Hepatocyte (in vitro differentiated cells): ENCODE data around the gene SCML1. TPM values are rescaled to one million over a fixed set of nuclear protein-coding genes. Genes with fewer than 3 reads are reported as not detected.

Experiments used
- DNase-seq: peaks from one replicate; pipeline ENCODE4 v3.0.0-alpha.2; 2016; ENCODE audit warnings: low spot score
- H2AFZ ChIP-seq: fragments of 200-600 bp; sonication (generic); 2 replicates; pipeline ENCODE4 v1.6.0; 2016; ENCODE audit warnings: antibody characterized with exemption, mild to moderate bottlenecking
- H3K27ac ChIP-seq: fragments of 200-600 bp; sonication (generic); 2 replicates; pipeline ENCODE4 v1.5.1; 2016; ENCODE audit warnings: mild to moderate bottlenecking
- H3K27me3 ChIP-seq: fragments of 200-600 bp; sonication (generic); 2 replicates; pipeline ENCODE4 v1.6.1; 2016
- H3K36me3 ChIP-seq: fragments of 200-600 bp; sonication (generic); replicated peaks from 2 replicates; pipeline ENCODE4 v1.5.1; 2016; ENCODE audit warnings: low read depth; ENCODE audit not compliant: insufficient read depth
- H3K4me1 ChIP-seq: fragments of 200-600 bp; sonication (generic); 2 replicates; pipeline ENCODE4 v1.5.1; 2016; ENCODE audit warnings: mild to moderate bottlenecking, moderate library complexity; ENCODE audit not compliant: insufficient read depth
- H3K4me2 ChIP-seq: fragments of 200-600 bp; sonication (generic); 2 replicates; pipeline ENCODE4 v1.6.0; 2016
- H3K4me3 ChIP-seq: fragments of 200-600 bp; sonication (generic); 2 replicates; pipeline ENCODE4 v1.5.1; 2016; ENCODE audit warnings: mild to moderate bottlenecking
- H3K79me2 ChIP-seq: fragments of 200-600 bp; sonication (generic); 2 replicates; pipeline ENCODE4 v1.6.0; 2017; ENCODE audit warnings: mild to moderate bottlenecking
- H3K9me2 ChIP-seq: fragments of 200-600 bp; sonication (generic); replicated peaks from 2 replicates; pipeline ENCODE4 v1.6.0; 2017; ENCODE audit warnings: mild to moderate bottlenecking; ENCODE audit not compliant: insufficient read depth
- H3K9me3 ChIP-seq: fragments of 200-600 bp; sonication (generic); 2 replicates; pipeline ENCODE4 v1.5.1; 2016; ENCODE audit warnings: low read depth, mild to moderate bottlenecking
- H4K20me1 ChIP-seq: fragments of 200-600 bp; sonication (generic); 2 replicates; pipeline ENCODE4 v1.6.0; 2016; ENCODE audit warnings: mild to moderate bottlenecking; ENCODE audit not compliant: insufficient read depth, poor library complexity, severe bottlenecking
- CTCF ChIP-seq: fragments of 200-600 bp; sonication (generic); IDR thresholded peaks from 2 replicates; pipeline ENCODE4 v1.5.1; 2016; ENCODE audit warnings: antibody characterized with exemption, mild to moderate bottlenecking; ENCODE audit not compliant: poor library complexity
- EZH2 ChIP-seq: fragments of 200-600 bp; sonication (generic); IDR thresholded peaks from 2 replicates; pipeline ENCODE4 v1.6.1; 2016; ENCODE audit warnings: antibody characterized with exemption, mild to moderate bottlenecking, borderline replicate concordance
- EZH2phosphoT487 ChIP-seq: fragments of 200-600 bp; sonication (generic); IDR thresholded peaks from one replicate; pipeline ENCODE4 v1.6.1; 2018; ENCODE audit warnings: antibody characterized with exemption, mild to moderate bottlenecking, low read depth, moderate library complexity; ENCODE audit not compliant: unreplicated experiment, severe bottlenecking
- WGBS: methylation state at CpG from one replicate; pipeline ENCODE4 v1.1.6; 2016; ENCODE audit warnings: low lambda C conversion rate; ENCODE audit errors: missing lambda C conversion rate; 5-methylcytosine and 5-hydroxymethylcytosine counted together
- polyA plus RNA-seq: library from polyadenylated mRNA; unstranded; fragments of >200 nt; fragmentation: Nextera tagmentation; extraction: Ambion mirVana; gene quantifications from 2 replicates; pipeline ENCODE4 v1.2.1, GENCODE V29; 2016
- total RNA-seq: library from RNA; depleted of rRNA; stranded (reverse); fragments of >200 nt; gene quantifications from 2 replicates; pipeline ENCODE4 v1.2.3, GENCODE V29; 2014

SCML1 gene
- total and polyA plus RNA-seq, 2 experiments from 2014 or later = 17.0 to 23.7 TPM

- Histone ChIP-seq H3K36me3 (no peaks in the 10 kb centered on the region), H3K4me2 (no peak overlapping the region), H3K9me2 (no peaks in the 10 kb centered on the region), H3K27me3 (no peaks in the 10 kb centered on the region), H3K9me3 (no peaks in the 10 kb centered on the region), H3K27ac (no peak overlapping the region), H3K79me2 (no peaks in the 10 kb centered on the region), H4K20me1 (no peaks in the 10 kb centered on the region), H3K4me3 (no peak overlapping the region), H3K4me1 (no peaks in the 10 kb centered on the region), H2AFZ (no peak overlapping the region)
- DNase-seq = no peak
- 77% methylated on average over 8 of the region's 8 CpGs for WGBS
- TF ChIP-seq CTCF (no peak), EZH2 (no peak), EZH2phosphoT487 (no peak)
Measured at GRCh38 chrX:17773221-17773876, 36.1 kb downstream of the SCML1 start.

GRCh38 chrX:17774053-17774452 is 36.8 kb downstream of the SCML1 start:
- Histone ChIP-seq H4K20me1 (no peaks in the 10 kb centered on the region), H3K27me3 (no peaks in the 10 kb centered on the region), H3K4me3 (no peak overlapping the region), H3K9me3 (no peaks in the 10 kb centered on the region), H2AFZ (no peak overlapping the region), H3K36me3 (no peaks in the 10 kb centered on the region), H3K4me1 (no peaks in the 10 kb centered on the region), H3K4me2 (no peak overlapping the region), H3K9me2 (no peaks in the 10 kb centered on the region), H3K79me2 (no peaks in the 10 kb centered on the region), H3K27ac (no peak overlapping the region)
- TF ChIP-seq EZH2 (no peak), EZH2phosphoT487 (no peak), CTCF (no peak)
- DNase-seq = no peak
- WGBS = 62% methylated on average over 1 of the region's 1 CpG

GRCh38 chrX:17778997-17779396 is 41.7 kb downstream of the SCML1 start:
- TF ChIP-seq EZH2 (no peak), EZH2phosphoT487 (no peak), CTCF (no peak)
- no peak overlapping the region for H3K4me3 ChIP-seq

More at GRCh38 chrX:17778997-17779396, 41.7 kb downstream of the SCML1 start:
- no peak overlapping the region for H2AFZ ChIP-seq
- H4K20me1 ChIP-seq = no peaks in the 10 kb centered on the region
- no peaks in the 10 kb centered on the region for H3K36me3 ChIP-seq
- H3K9me3 ChIP-seq = no peaks in the 10 kb centered on the region
- H3K9me2 ChIP-seq = no peaks in the 10 kb centered on the region
- H3K4me1 ChIP-seq = no peaks in the 10 kb centered on the region
- H3K79me2 ChIP-seq = no peaks in the 10 kb centered on the region
- WGBS = 82% methylated on average over 2 of the region's 2 CpGs
- no peak overlapping the region for H3K27ac ChIP-seq
- H3K27me3 ChIP-seq = no peaks in the 10 kb centered on the region
- H3K4me2 ChIP-seq = no peak overlapping the region
- DNase-seq = no peak
